Measurements from ENCODE around the gene LHX6.

The LHX6 gene

GRCh38 chr9:122234022-122234748, 5.4 kb upstream of the LHX6 start:
- no peak for DNase-seq

DNA sequence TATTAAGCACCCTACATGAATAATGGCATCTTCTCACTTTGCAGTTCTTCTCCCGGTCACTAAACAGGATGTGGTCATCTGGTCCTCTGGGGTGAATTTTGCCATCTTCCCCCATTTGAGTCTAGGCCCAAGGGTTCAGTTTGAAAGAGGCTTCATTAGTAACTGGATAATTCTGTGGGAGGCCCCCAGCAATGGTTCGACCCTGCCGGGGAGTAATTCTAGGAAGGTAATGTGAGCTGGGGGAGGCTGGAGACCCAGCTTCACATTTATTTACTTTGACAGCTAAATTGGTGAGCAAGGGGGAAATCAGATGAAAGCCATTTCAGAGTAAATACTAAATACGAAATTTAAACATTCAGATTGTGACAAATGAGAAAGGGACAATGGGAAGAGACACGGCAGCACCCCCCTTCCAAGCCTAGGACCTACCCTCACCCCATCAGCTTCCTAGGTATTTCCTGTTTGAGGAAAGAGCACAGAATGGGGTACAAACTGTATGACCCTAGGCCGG, 4.1 kb upstream of the LHX6 start:
- no peak for DNase-seq

- no peak for DNase-seq
These were observed 704 bp upstream of the LHX6 start for GRCh38 chr9:122229485-122229837.

DNA sequence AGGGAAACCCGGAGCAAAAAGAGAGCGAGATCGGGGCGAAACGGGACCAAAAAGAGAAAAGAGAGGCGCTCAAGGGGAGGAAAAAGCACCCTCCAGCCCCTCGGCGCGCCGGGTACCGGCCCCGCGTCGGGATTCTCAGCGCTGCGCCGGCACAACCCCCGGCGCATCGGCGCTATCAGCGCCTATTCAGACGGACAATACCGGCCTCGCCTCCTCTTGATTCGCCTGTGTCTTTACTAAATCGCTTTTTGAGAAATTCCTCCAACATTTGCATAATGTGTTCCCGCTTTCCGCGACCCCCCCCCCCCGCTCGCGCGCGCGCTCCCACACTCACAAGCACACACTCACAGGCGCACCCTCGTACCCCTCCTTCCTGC, 578 bp downstream of the LHX6 start:
- DNase-seq: no peak

DNA sequence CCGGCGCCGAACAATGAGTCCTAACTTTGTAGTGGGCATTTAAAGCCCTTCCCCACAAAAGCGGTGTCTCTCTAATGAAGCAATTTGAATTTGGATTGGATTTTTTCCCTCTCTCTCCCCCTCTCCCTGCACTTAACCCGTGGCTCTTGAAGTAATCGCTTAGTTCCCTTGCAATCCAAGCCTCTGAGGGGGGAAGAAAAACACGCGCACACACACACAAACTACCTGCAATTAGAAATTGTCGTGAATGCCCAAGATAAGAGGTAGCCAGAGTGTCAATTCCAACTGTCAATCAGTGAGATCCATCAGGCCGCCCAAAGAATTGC, 1.2 kb downstream of the LHX6 start:
- DNase-seq: no peak

GRCh38 chr9:122226758-122227574, 1.8 kb downstream of the LHX6 start:
- no peak for DNase-seq

DNA sequence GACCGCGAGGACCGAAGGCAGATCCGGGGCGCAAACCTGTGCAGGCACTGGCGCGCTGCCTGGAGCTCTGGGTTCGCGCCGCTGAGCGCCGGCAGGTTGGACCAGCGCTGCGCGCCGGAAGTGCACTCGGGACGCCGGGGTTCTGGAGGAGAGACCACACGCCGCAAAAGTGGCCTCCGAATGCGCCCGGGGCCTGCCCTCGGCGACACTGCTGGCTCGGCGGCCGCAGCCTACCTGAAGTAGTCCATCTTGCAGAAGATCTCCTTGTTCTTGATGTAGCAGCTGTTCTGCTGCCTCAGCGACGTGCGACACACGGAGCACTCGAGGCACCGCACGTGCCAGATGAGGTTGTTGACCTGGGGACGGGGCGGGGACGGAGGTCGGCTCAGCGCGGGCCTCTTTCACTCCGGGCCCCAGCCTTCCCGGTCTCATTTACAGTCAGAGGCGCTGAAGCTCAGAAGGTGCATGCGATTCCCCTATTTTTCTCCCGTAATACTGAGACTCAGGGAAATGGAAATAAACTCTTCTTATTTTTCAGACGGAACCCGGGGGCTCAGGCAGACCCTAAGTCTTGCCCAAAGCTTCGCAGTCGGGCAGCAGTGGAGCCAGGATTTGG, 2.5 kb downstream of the LHX6 start:
- DNase-seq: no peak

DNA sequence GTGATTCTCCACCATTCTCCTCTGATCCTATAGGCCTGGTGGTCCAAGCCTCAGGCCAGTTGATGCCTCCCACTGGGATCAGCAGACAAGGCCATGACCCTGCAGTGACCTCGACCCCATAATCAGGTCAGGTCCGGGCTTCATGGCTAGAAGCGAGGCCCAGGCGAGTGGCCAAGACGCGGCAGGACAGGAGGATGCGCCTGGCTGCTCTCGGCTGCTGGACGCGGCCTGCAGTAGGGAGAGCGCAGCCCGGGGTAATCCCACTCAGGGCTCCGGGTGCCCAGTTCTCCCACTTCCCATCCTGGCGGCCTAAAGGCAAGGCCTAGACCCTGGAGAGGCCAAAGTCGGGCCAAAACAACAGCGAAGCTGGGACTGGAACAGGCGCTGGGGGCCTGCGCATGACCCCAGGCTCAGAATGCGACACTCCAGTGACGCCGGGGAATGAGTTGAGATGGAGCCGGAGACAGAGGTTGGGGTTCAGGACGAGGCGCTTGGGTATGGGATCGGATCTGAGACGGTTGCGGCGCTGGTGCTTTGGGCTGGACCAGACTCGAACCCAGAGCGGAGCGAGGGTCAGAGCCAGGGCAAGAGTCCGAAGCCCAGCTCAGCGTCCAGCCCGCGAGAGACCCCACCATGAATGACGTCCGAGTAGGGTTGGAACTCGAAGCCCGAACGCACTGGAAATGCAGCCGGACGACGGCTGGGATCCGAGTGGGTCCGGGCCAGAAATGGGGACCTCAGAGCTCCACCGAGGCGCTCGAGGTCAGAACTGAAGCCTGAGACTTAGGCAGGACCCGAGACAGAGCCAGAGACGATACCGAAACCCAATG, 3.2 kb downstream of the LHX6 start:
- DNase-seq: no peak

DNA sequence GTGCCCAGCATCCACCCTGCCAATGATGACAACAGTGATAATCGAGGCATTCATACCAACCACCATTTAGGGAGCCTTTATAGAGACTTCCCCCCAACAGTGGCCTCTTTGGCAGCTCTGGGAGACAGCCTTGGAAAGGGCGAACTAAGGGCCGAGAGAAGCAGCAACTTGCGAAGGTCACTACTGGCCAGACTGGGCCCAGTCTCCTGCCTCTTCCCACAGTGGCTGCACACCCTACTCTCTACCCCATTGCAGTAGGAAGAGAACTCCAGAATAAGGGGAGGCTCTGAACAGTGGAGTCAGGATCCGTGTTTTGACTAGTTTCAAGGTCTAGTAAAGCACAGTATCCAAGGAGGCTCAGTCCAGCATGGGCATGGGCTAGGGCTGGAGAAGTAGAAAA, 5.3 kb downstream of the LHX6 start:
- DNase-seq: no peak

DNA sequence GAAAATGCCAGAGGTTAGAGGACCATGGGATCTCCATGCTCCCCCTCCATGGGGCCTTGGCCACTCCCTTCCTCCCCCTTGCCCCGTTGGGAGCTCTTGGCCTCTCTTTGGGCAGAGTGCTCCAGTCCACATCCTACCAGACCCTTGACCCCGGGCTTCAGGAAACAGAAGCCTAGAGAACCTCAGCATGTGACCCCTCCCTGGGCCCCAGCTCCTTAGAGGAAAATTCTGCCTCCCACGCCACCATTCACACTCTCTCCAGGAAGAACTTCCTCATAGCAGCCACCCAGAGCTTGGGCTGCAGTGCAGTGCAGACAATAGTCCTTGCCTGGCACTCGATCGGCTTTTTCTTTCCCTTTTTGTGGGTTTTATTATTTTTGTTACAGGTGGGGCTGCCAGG, 6.0 kb downstream of the LHX6 start:
- no peak for DNase-seq

- no peak for DNase-seq
These were observed 7.5 kb downstream of the LHX6 start for GRCh38 chr9:122221183-122221811.

DNA sequence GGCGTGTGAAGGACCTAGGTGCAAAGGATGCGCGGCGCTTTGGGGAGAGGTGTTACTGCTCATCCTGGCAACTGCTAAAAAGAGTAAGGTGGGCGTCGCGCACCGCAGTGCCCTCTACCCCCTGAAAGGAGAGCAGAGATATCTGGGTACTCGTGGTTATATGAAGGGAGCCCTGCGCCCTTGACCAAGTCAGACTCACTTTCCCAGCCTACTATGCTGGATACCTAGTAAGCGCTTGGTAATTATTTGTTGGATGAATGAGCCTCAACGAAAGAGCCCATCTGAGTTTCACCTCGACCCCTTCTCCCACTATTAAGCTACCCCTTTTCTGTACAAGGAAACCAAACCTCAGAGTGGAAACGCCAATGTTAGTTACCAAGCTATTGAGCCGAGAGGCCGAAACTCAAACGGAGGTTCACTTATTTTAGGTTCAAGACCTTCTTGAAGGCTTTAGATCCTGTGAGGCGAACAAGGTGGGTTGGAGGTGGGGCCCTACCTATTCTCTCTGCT, 8.0 kb downstream of the LHX6 start:
- no peak for DNase-seq

- DNase-seq: no peak
These were observed 8.7 kb downstream of the LHX6 start for GRCh38 chr9:122219856-122220672.

- DNase-seq: no peak
These were observed 9.6 kb downstream of the LHX6 start for GRCh38 chr9:122218935-122219855.

- no peak for DNase-seq
These were observed 10.5 kb downstream of the LHX6 start for GRCh38 chr9:122218071-122218934.

DNA sequence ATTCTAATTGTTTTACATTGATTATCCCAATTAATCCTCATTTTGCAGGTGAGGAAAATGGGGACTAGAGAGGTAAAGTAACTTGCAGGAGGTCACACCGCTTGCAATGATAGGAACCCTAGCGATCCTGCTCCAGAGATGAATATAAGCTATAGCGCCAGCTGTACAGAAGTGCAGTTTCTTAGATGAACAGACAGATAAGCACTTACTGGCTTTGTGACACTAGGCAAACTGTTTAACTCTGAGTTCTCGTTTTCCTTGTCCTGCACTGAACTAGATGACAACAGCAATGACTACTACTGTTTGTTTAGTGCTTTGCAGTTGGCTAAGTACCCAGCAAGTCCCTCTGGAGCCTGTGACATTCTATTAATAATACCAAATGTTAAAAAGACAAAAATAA, 11.1 kb downstream of the LHX6 start:
- DNase-seq: no peak

DNA sequence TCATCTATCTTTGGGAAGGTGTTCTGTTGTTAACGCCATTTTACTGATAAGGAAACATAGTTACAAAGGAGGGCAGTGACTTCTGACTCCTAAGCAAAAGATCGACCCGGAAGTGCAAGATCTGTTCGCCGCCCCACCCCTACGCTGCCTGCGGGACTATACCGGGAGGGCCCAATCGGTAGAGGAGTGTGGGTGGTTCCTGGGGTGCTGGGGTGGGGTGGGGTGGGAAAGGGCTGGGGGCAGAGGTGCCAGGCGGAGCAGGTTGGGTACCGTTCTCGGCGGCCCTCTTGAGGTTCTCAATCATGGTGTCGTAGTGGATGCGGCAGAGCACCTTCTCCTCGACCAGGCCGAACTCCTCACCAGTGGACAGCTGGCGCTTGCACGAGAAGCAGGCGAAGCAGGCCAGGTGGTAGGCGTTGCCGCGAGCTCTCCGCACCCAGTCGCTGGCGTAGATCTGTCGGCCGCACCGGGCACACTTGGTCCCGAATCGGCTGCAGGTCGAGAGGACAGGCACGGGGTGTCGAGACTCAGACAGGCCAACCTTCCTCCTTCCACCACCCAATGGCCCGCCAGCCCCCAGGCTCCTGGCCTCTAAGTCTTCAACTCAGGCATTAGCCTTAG, 11.8 kb downstream of the LHX6 start:
- DNase-seq: no peak

DNA sequence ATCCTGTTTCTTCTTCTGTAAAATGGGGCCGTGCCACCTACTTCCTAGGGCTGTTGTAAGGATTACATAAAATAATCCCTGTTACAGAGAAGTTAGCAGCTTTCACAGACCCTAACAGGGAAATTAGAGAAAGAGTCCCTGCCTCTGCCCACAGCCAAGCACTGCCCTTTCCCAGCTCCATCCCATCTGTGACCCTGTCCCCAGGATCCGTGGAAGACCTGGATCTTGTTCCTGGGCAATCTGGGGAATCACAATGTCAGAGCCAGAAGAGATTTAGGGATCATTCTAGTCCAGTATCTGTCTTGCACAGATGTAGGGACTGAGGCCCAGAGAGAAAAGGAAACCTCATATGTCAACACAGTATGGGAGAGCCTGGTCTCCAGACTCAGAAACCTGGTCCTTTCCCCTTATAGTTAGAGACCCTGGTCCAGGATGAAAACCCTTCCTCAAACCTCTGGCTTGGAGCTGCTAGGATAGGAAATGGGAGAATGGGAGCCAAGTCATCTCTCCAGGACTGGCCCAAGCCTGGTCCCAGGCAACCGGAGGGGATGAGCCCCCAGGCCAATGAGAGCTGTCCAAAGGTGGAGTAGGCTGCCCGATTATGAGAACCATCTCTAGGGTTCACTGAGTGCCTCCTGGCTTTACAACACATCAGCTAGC, 12.5 kb downstream of the LHX6 start:
- no peak for DNase-seq

Measured in NCI-H1105 (cell line).